WTC11 (cell line): ENCODE results near the gene OGFOD1. TPM values are rescaled to one million over a fixed set of nuclear protein-coding genes. Genes with fewer than 3 reads are reported as not detected.

ENCODE experiments used
- ATAC-seq: fragments of 200-7000 bp; cut with Tn5 transposase; 2 replicates; pipeline ENCODE4 v1.10.0; 2021; ENCODE audit warnings: mild to moderate bottlenecking, moderate library complexity
- CTCF ChIA-PET: fragments of 300-600 bp; sonication (Branson Sonifier 250); formaldehyde crosslinking; loops from one replicate; lab custom pipeline; 2021; ENCODE audit warnings: antibody characterized with exemption; lab: Charles Lee
- POLR2A ChIA-PET: fragments of 350-600 bp; sonication (Branson Sonifier 250); formaldehyde crosslinking; loops from one replicate; lab custom pipeline; 2021; ENCODE audit warnings: antibody characterized with exemption; lab: Charles Lee
- DNase-seq: peaks from one replicate; pipeline ENCODE4 v3.0.0; 2021; ENCODE audit warnings: low spot score
- H3K27ac Mint-ChIP-seq: 2 replicates; pipeline ENCODE4 v1.8.0; 2021; ENCODE audit warnings: mixed read lengths
- H3K27me3 Mint-ChIP-seq: 2 replicates; pipeline ENCODE4 v1.8.0; 2021; ENCODE audit warnings: low read depth, mild to moderate bottlenecking, moderate library complexity, mixed read lengths
- H3K36me3 Mint-ChIP-seq: 2 replicates; pipeline ENCODE4 v1.8.0; 2021; ENCODE audit warnings: mixed read lengths
- H3K4me1 Mint-ChIP-seq: 2 replicates; pipeline ENCODE4 v1.8.0; 2022; ENCODE audit warnings: mixed read lengths
- H3K4me3 Mint-ChIP-seq: 2 replicates; pipeline ENCODE4 v1.8.0; 2021; ENCODE audit warnings: mild to moderate bottlenecking, moderate library complexity, mixed read lengths
- H3K9me3 Mint-ChIP-seq: 2 replicates; pipeline ENCODE4 v1.8.0; 2021; ENCODE audit warnings: mixed read lengths
- ATF3 ChIP-seq: sonication (generic); formaldehyde crosslinking; conservative IDR thresholded peaks from 2 replicates; pipeline ENCODE4 v1.8.1; 2022; ENCODE audit warnings: mild to moderate bottlenecking, missing genetic modification reagents
- CREM ChIP-seq: sonication (generic); formaldehyde crosslinking; IDR thresholded peaks from 2 replicates; pipeline ENCODE4 v1.8.1; 2022; ENCODE audit warnings: mild to moderate bottlenecking, missing genetic modification reagents, moderate library complexity
- E2F4 ChIP-seq: sonication (generic); formaldehyde crosslinking; IDR thresholded peaks from 2 replicates; pipeline ENCODE4 v1.8.1; 2022; ENCODE audit warnings: low read depth, mild to moderate bottlenecking, moderate library complexity, missing genetic modification reagents, borderline replicate concordance
- GABPB1 ChIP-seq: sonication (generic); formaldehyde crosslinking; IDR thresholded peaks from 2 replicates; pipeline ENCODE4 v1.8.1; 2023; ENCODE audit warnings: mild to moderate bottlenecking, missing genetic modification reagents
- JUN ChIP-seq: sonication (generic); formaldehyde crosslinking; IDR thresholded peaks from 2 replicates; pipeline ENCODE4 v1.8.0; 2023; ENCODE audit warnings: mild to moderate bottlenecking, missing genetic modification reagents
- MYBL2 ChIP-seq: sonication (generic); formaldehyde crosslinking; IDR thresholded peaks from 2 replicates; pipeline ENCODE4 v1.8.1; 2023; ENCODE audit warnings: mild to moderate bottlenecking, moderate library complexity, missing genetic modification reagents
- SMAD3 ChIP-seq: sonication (generic); formaldehyde crosslinking; IDR thresholded peaks from 2 replicates; pipeline ENCODE4 v1.8.0; 2022; ENCODE audit warnings: missing genetic modification reagents, mild to moderate bottlenecking, borderline replicate concordance
- TEAD1 ChIP-seq: sonication (generic); formaldehyde crosslinking; IDR thresholded peaks from 2 replicates; pipeline ENCODE4 v1.8.0; 2022; ENCODE audit warnings: mild to moderate bottlenecking, missing genetic modification reagents
- ZBTB21 ChIP-seq: sonication (generic); formaldehyde crosslinking; IDR thresholded peaks from 2 replicates; pipeline ENCODE4 v1.8.1; 2023; ENCODE audit warnings: mild to moderate bottlenecking, missing genetic modification reagents, borderline replicate concordance
- ZNF138 ChIP-seq: sonication (generic); formaldehyde crosslinking; conservative IDR thresholded peaks from 2 replicates; pipeline ENCODE4 v1.8.1; 2022; ENCODE audit warnings: mild to moderate bottlenecking, moderate library complexity, missing genetic modification reagents
- ZNF219 ChIP-seq: sonication (generic); formaldehyde crosslinking; IDR thresholded peaks from 2 replicates; pipeline ENCODE4 v1.8.0; 2023; ENCODE audit warnings: missing genetic modification reagents, mild to moderate bottlenecking, borderline replicate concordance
- total RNA-seq: library from RNA; stranded (reverse); gene quantifications from 3 replicates; pipeline ENCODE4 v1.2.3, GENCODE V29; 2021
- TF ChIP-seq, protein P1 (sequence below): fragments of 250-450 bp; sonication (Bioruptor Pico); IDR thresholded peaks from 2 replicates; pipeline ENCODE4 v1.9.0; 2021; ENCODE audit warnings: mild to moderate bottlenecking, borderline replicate concordance
- TF ChIP-seq, protein P2 (sequence below): fragments of 250-450 bp; sonication (Bioruptor Pico); IDR thresholded peaks from 2 replicates; pipeline ENCODE4 v1.8.0; 2021; ENCODE audit warnings: mild to moderate bottlenecking
- TF ChIP-seq, protein P3 (sequence below): sonication (generic); formaldehyde crosslinking; IDR thresholded peaks from 2 replicates; pipeline ENCODE4 v1.8.1; 2023; ENCODE audit warnings: mild to moderate bottlenecking, missing genetic modification reagents, borderline replicate concordance

The OGFOD1 gene
- total RNA-seq, 1 experiment from 2014 or later = 50.5 TPM

GRCh38 chr16:56477096-56477878 is 25.9 kb downstream of the OGFOD1 start (continued):
- TF ChIP-seq, protein P1, sequence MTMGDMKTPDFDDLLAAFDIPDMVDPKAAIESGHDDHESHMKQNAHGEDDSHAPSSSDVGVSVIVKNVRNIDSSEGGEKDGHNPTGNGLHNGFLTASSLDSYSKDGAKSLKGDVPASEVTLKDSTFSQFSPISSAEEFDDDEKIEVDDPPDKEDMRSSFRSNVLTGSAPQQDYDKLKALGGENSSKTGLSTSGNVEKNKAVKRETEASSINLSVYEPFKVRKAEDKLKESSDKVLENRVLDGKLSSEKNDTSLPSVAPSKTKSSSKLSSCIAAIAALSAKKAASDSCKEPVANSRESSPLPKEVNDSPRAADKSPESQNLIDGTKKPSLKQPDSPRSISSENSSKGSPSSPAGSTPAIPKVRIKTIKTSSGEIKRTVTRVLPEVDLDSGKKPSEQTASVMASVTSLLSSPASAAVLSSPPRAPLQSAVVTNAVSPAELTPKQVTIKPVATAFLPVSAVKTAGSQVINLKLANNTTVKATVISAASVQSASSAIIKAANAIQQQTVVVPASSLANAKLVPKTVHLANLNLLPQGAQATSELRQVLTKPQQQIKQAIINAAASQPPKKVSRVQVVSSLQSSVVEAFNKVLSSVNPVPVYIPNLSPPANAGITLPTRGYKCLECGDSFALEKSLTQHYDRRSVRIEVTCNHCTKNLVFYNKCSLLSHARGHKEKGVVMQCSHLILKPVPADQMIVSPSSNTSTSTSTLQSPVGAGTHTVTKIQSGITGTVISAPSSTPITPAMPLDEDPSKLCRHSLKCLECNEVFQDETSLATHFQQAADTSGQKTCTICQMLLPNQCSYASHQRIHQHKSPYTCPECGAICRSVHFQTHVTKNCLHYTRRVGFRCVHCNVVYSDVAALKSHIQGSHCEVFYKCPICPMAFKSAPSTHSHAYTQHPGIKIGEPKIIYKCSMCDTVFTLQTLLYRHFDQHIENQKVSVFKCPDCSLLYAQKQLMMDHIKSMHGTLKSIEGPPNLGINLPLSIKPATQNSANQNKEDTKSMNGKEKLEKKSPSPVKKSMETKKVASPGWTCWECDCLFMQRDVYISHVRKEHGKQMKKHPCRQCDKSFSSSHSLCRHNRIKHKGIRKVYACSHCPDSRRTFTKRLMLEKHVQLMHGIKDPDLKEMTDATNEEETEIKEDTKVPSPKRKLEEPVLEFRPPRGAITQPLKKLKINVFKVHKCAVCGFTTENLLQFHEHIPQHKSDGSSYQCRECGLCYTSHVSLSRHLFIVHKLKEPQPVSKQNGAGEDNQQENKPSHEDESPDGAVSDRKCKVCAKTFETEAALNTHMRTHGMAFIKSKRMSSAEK (CRISPR knock-in tag) = no peak
- TF ChIP-seq ZNF219 (CRISPR knock-in tag) (no peak), JUN (CRISPR knock-in tag) (no peak), ZBTB21 (CRISPR knock-in tag) (no peak), ZNF138 (CRISPR knock-in tag) (no peak), ATF3 (CRISPR knock-in tag) (no peak), CREM (CRISPR knock-in tag) (no peak), MYBL2 (CRISPR knock-in tag) (no peak), SMAD3 (CRISPR knock-in tag) (no peak), E2F4 (CRISPR knock-in tag) (no peak)
- TF ChIP-seq, protein P2, sequence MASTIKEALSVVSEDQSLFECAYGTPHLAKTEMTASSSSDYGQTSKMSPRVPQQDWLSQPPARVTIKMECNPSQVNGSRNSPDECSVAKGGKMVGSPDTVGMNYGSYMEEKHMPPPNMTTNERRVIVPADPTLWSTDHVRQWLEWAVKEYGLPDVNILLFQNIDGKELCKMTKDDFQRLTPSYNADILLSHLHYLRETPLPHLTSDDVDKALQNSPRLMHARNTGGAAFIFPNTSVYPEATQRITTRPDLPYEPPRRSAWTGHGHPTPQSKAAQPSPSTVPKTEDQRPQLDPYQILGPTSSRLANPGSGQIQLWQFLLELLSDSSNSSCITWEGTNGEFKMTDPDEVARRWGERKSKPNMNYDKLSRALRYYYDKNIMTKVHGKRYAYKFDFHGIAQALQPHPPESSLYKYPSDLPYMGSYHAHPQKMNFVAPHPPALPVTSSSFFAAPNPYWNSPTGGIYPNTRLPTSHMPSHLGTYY (CRISPR knock-in tag) = no peak
- TF ChIP-seq, protein P3, sequence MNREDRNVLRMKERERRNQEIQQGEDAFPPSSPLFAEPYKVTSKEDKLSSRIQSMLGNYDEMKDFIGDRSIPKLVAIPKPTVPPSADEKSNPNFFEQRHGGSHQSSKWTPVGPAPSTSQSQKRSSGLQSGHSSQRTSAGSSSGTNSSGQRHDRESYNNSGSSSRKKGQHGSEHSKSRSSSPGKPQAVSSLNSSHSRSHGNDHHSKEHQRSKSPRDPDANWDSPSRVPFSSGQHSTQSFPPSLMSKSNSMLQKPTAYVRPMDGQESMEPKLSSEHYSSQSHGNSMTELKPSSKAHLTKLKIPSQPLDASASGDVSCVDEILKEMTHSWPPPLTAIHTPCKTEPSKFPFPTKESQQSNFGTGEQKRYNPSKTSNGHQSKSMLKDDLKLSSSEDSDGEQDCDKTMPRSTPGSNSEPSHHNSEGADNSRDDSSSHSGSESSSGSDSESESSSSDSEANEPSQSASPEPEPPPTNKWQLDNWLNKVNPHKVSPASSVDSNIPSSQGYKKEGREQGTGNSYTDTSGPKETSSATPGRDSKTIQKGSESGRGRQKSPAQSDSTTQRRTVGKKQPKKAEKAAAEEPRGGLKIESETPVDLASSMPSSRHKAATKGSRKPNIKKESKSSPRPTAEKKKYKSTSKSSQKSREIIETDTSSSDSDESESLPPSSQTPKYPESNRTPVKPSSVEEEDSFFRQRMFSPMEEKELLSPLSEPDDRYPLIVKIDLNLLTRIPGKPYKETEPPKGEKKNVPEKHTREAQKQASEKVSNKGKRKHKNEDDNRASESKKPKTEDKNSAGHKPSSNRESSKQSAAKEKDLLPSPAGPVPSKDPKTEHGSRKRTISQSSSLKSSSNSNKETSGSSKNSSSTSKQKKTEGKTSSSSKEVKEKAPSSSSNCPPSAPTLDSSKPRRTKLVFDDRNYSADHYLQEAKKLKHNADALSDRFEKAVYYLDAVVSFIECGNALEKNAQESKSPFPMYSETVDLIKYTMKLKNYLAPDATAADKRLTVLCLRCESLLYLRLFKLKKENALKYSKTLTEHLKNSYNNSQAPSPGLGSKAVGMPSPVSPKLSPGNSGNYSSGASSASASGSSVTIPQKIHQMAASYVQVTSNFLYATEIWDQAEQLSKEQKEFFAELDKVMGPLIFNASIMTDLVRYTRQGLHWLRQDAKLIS (CRISPR knock-in tag) = no peak
- TF ChIP-seq, all 79 proteins: peak for 0

DNA sequence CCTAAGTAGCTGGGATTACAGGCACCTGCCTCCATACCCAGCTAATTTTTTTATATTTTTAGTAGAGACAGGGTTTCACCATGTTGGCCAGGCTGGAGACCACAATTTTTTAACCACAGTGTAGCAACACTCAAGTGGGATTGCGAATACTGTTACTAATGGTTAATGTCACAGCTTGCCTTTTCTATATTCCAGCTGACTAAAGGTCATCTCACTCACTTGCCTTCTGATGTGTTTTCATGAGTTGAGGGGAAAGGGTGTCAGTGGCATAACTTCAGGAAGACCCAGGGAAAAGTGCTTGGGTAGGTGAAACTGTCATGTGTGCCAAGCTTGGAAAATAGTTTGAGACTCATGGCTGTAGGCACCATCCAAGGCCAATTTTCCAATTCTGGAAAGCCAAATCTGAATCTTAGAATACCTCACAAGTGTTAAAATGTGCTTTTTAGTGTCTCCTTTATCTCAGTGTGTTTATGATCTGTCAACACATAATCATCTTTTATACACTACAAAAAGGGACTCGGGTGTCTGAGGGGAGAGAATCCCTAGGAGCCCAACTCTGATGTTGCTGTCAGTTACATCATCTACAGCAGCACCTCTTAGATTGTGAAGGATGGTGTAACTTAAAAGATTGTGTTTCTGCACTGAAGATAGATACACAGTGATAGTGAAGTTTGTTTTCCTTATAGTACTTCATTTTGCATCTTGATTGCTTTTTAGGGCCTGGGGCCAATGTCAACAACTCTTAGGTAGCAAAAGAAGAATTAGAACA is 27.1 kb downstream of the OGFOD1 start:
- DNase-seq = no peak
- ChIA-PET POLR2A (no interaction called here), CTCF (interaction anchor here (1.9 kb wide), 1 partner anchor 69 kb away, joined by 5 read pairs; no protein-coding TSS in a partner anchor)
- no peak for ATAC-seq
- Mint-ChIP-seq H3K9me3 (no peaks in the 10 kb centered on the region), H3K27me3 (no peaks in the 10 kb centered on the region), H3K4me3 (no peak overlapping the region), H3K36me3 (peaks cover 35% of the 10 kb centered on the region), H3K4me1 (peaks cover 11% of the 10 kb centered on the region), H3K27ac (no peak overlapping the region)
- TF ChIP-seq TEAD1 = no peak
- TF ChIP-seq GABPB1 = peak; percentile 40; the same call in 1 of the 2 replicates
